Measurements from ENCODE around the gene SELENOS. TPM values are rescaled to one million over a fixed set of nuclear protein-coding genes. Genes with fewer than 3 reads are reported as not detected.

SELENOS gene
- total RNA-seq, 1 experiment from 2014 or later, result 93.1 TPM

- no peak for DNase-seq (ENCODE audit: low read depth)
- in situ Hi-C loops (cut with HindIII; ENCODE audit: low pct_unique_long_range_greater_than_20kb, low sequenced_read_pairs), result no loop called here
Observed at GRCh38 chr15:101243420-101243819, 33.9 kb downstream of the SELENOS start.

- no peak for DNase-seq (ENCODE audit: low read depth)
- in situ Hi-C loops (cut with HindIII; ENCODE audit: low pct_unique_long_range_greater_than_20kb, low sequenced_read_pairs), result no loop called here
Observed at GRCh38 chr15:101242999-101243336, 34.3 kb downstream of the SELENOS start.

GRCh38 chr15:101242160-101242998 lies 34.9 kb downstream of the SELENOS start:
- in situ Hi-C loops (cut with HindIII; ENCODE audit: low pct_unique_long_range_greater_than_20kb, low sequenced_read_pairs), result no loop called here
- DNase-seq (ENCODE audit: low read depth), result no peak

- no peak for DNase-seq (ENCODE audit: low read depth)
- in situ Hi-C loops (cut with HindIII; ENCODE audit: low pct_unique_long_range_greater_than_20kb, low sequenced_read_pairs), result no loop called here
Observed at GRCh38 chr15:101240358-101240757, 36.9 kb downstream of the SELENOS start.

GRCh38 chr15:101239724-101240136 lies 37.6 kb downstream of the SELENOS start:
- in situ Hi-C loops (cut with HindIII; ENCODE audit: low pct_unique_long_range_greater_than_20kb, low sequenced_read_pairs), result no loop called here

GRCh38 chr15:101237251-101237650 lies 40.0 kb downstream of the SELENOS start:
- in situ Hi-C loops (cut with HindIII; ENCODE audit: low pct_unique_long_range_greater_than_20kb, low sequenced_read_pairs), result no loop called here
- no peak for DNase-seq (ENCODE audit: low read depth)

More at GRCh38 chr15:101239724-101240136, 37.6 kb downstream of the SELENOS start:
- no peak for DNase-seq (ENCODE audit: low read depth)

GRCh38 chr15:101233651-101234280 lies 43.5 kb downstream of the SELENOS start:
- in situ Hi-C loops (cut with HindIII; ENCODE audit: low pct_unique_long_range_greater_than_20kb, low sequenced_read_pairs), result no loop called here
- no peak for DNase-seq (ENCODE audit: low read depth)

GRCh38 chr15:101232677-101233076 lies 44.6 kb downstream of the SELENOS start:
- in situ Hi-C loops (cut with HindIII; ENCODE audit: low pct_unique_long_range_greater_than_20kb, low sequenced_read_pairs), result no loop called here
- no peak for DNase-seq (ENCODE audit: low read depth)

GRCh38 chr15:101228313-101228712 lies 49.0 kb downstream of the SELENOS start:
- DNase-seq (ENCODE audit: low read depth), result no peak
- in situ Hi-C loops (cut with HindIII; ENCODE audit: low pct_unique_long_range_greater_than_20kb, low sequenced_read_pairs), result no loop called here

GRCh38 chr15:101225658-101226057 lies 51.6 kb downstream of the SELENOS start:
- DNase-seq (ENCODE audit: low read depth), result no peak
- in situ Hi-C loops (cut with HindIII; ENCODE audit: low pct_unique_long_range_greater_than_20kb, low sequenced_read_pairs), result no loop called here

Other genes starting within 250 kb of the SELENOS start
- 4.2 and 7.2 TPM in 2 replicates for gene CHSY1, start 25.4 kb downstream of the SELENOS start, total RNA-seq (2014; rRNA removed; shearing (Covaris generic); ENCODE audit: low replicate concordance)
- gene SNRPA1, start 17.8 kb upstream of the SELENOS start, total RNA-seq (2014; rRNA removed; shearing (Covaris generic); ENCODE audit: low replicate concordance), result 46.7 and 55.2 TPM in 2 replicates
- gene PCSK6, start 212.2 kb upstream of the SELENOS start, total RNA-seq (2014; rRNA removed; shearing (Covaris generic); ENCODE audit: low replicate concordance), result 5.5 and 9.4 TPM in 2 replicates